ENCODE measurements around the gene AUTS2. TPM values are rescaled to one million over a fixed set of nuclear protein-coding genes. Genes with fewer than 3 reads are reported as not detected.

Gene AUTS2
- total and polyA plus RNA-seq, 2 experiments from 2014 or later, result 3.0 to 4.4 TPM

GRCh38 chr7:69939317-69939716 is 341.0 kb downstream of the AUTS2 start:
- no peak for DNase-seq
- 44 to 62% methylated on average over 1 of the region's 1 CpG for WGBS, 2 experiments (ENCODE audit: low coverage in 1 of 2, low lambda C conversion rate in 2 of 2, missing lambda C conversion rate in 2 of 2)

GRCh38 chr7:69941077-69941651 is 342.9 kb downstream of the AUTS2 start:
- no peak for TF ChIP-seq EZH2 (IDR thresholded peaks at IDR 0.05; ENCODE audit: insufficient read depth, poor library complexity, severe bottlenecking)
- TF ChIP-seq EZH2phosphoT487 (IDR thresholded peaks at IDR 0.05; ENCODE audit: insufficient read depth, low read depth), result no peak
- H3K79me2 ChIP-seq (ENCODE audit: insufficient read depth), result no peaks in the 10 kb centered on the region
- no peak overlapping the region for H3K4me2 ChIP-seq (ENCODE audit: unreplicated experiment)

More at GRCh38 chr7:69939317-69939716, 341.0 kb downstream of the AUTS2 start:
- Histone ChIP-seq H2AFZ (no peak overlapping the region), H3K9me3 (ENCODE audit: low read depth) (no peaks in the 10 kb centered on the region), H3K27me3 (replicated peaks; ENCODE audit: insufficient read depth) (no peaks in the 10 kb centered on the region), H3K9ac (no peak overlapping the region), H3K79me2 (ENCODE audit: insufficient read depth) (no peaks in the 10 kb centered on the region), H3K27ac (no peak overlapping the region), H4K20me1 (ENCODE audit: insufficient read depth) (no peaks in the 10 kb centered on the region), H3K4me3 (no peak overlapping the region), H3K4me2 (ENCODE audit: unreplicated experiment) (no peak overlapping the region), H3K36me3 (ENCODE audit: low read depth) (no peaks in the 10 kb centered on the region), H3K9me2 (ENCODE audit: insufficient read depth) (no peaks in the 10 kb centered on the region), H3K4me1 (ENCODE audit: insufficient read depth) (no peaks in the 10 kb centered on the region), H3F3A (ENCODE audit: insufficient read depth) (no peaks in the 10 kb centered on the region)
- in situ Hi-C loops (cut with MboI), result no loop called here
- no peak for TF ChIP-seq EZH2phosphoT487 (IDR thresholded peaks at IDR 0.05; ENCODE audit: insufficient read depth, low read depth)
- TF ChIP-seq EZH2 (IDR thresholded peaks at IDR 0.05; ENCODE audit: insufficient read depth, poor library complexity, severe bottlenecking), result no peak

GRCh38 chr7:69942573-69942972 is 344.3 kb downstream of the AUTS2 start:
- Histone ChIP-seq H3K9me2 (ENCODE audit: insufficient read depth) (no peaks in the 10 kb centered on the region), H3K36me3 (ENCODE audit: low read depth) (no peaks in the 10 kb centered on the region), H3K9ac (no peak overlapping the region), H3K27me3 (replicated peaks; ENCODE audit: insufficient read depth) (no peaks in the 10 kb centered on the region), H3K27ac (no peak overlapping the region), H3K4me1 (ENCODE audit: insufficient read depth) (no peaks in the 10 kb centered on the region), H3K4me3 (no peak overlapping the region), H4K20me1 (ENCODE audit: insufficient read depth) (no peaks in the 10 kb centered on the region), H2AFZ (no peak overlapping the region), H3F3A (ENCODE audit: insufficient read depth) (no peaks in the 10 kb centered on the region), H3K4me2 (ENCODE audit: unreplicated experiment) (no peak overlapping the region), H3K79me2 (ENCODE audit: insufficient read depth) (no peaks in the 10 kb centered on the region), H3K9me3 (ENCODE audit: low read depth) (no peaks in the 10 kb centered on the region)
- in situ Hi-C loops (cut with MboI), result no loop called here
- WGBS, 2 experiments (ENCODE audit: low coverage in 1 of 2, low lambda C conversion rate in 2 of 2, missing lambda C conversion rate in 2 of 2), result 72 to 73% methylated on average over 1 of the region's 1 CpG
- TF ChIP-seq EZH2phosphoT487 (IDR thresholded peaks at IDR 0.05; ENCODE audit: insufficient read depth, low read depth), result no peak
- TF ChIP-seq EZH2 (IDR thresholded peaks at IDR 0.05; ENCODE audit: insufficient read depth, poor library complexity, severe bottlenecking), result no peak
- no peak for DNase-seq

More at GRCh38 chr7:69941077-69941651, 342.9 kb downstream of the AUTS2 start:
- WGBS, 2 experiments (ENCODE audit: low coverage in 1 of 2, low lambda C conversion rate in 2 of 2, missing lambda C conversion rate in 2 of 2), result 68 to 70% methylated on average over 7 of the region's 7 CpGs
- H3K9ac ChIP-seq, result no peak overlapping the region
- no peak overlapping the region for H3K4me3 ChIP-seq
- H4K20me1 ChIP-seq (ENCODE audit: insufficient read depth), result no peaks in the 10 kb centered on the region
- no peak for DNase-seq
- in situ Hi-C loops (cut with MboI), result no loop called here
- H3K27ac ChIP-seq, result no peak overlapping the region
- no peak overlapping the region for H2AFZ ChIP-seq
- no peaks in the 10 kb centered on the region for H3K9me3 ChIP-seq (ENCODE audit: low read depth)
- H3K4me1 ChIP-seq (ENCODE audit: insufficient read depth), result no peaks in the 10 kb centered on the region
- no peaks in the 10 kb centered on the region for H3F3A ChIP-seq (ENCODE audit: insufficient read depth)
- H3K27me3 ChIP-seq (replicated peaks; ENCODE audit: insufficient read depth), result no peaks in the 10 kb centered on the region
- no peaks in the 10 kb centered on the region for H3K9me2 ChIP-seq (ENCODE audit: insufficient read depth)
- no peaks in the 10 kb centered on the region for H3K36me3 ChIP-seq (ENCODE audit: low read depth)

DNA sequence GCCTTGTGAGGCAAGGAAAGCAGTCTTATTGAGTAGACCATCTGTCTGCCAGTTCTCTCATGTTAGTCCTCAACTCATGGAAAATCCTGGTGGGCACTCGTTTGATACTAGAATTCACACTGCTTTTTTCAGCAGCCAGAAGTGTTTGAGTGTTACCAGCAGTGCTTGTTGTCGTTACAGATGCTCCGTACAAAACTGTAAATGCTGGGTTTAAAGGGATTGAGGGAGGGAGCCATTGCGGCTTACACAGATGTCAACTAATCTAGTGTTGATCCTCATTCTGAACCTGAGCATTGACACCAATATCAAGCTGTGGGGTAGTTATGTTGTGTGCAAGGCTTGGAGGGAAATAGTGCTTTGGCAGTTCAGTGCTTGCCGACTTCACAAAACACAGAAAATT is 348.6 kb downstream of the AUTS2 start:
- no peaks in the 10 kb centered on the region for H3K4me1 ChIP-seq (ENCODE audit: insufficient read depth)
- 80 to 81% methylated on average over 5 of the region's 5 CpGs for WGBS, 2 experiments (ENCODE audit: low coverage in 1 of 2, low lambda C conversion rate in 2 of 2, missing lambda C conversion rate in 2 of 2)
- in situ Hi-C loops (cut with MboI), result no loop called here
- H3K36me3 ChIP-seq (ENCODE audit: low read depth), result no peaks in the 10 kb centered on the region
- H4K20me1 ChIP-seq (ENCODE audit: insufficient read depth), result no peaks in the 10 kb centered on the region
- no peaks in the 10 kb centered on the region for H3K9me2 ChIP-seq (ENCODE audit: insufficient read depth)
- no peaks in the 10 kb centered on the region for H3K79me2 ChIP-seq (ENCODE audit: insufficient read depth)
- no peak overlapping the region for H3K4me3 ChIP-seq
- H3K9ac ChIP-seq, result no peak overlapping the region
- no peaks in the 10 kb centered on the region for H3F3A ChIP-seq (ENCODE audit: insufficient read depth)
- H3K4me2 ChIP-seq (ENCODE audit: unreplicated experiment), result no peak overlapping the region
- no peak for DNase-seq
- H3K27ac ChIP-seq, result no peak overlapping the region
- no peak overlapping the region for H2AFZ ChIP-seq
- H3K9me3 ChIP-seq (ENCODE audit: low read depth), result no peaks in the 10 kb centered on the region
- H3K27me3 ChIP-seq (replicated peaks; ENCODE audit: insufficient read depth), result no peaks in the 10 kb centered on the region
- TF ChIP-seq EZH2phosphoT487 (IDR thresholded peaks at IDR 0.05; ENCODE audit: insufficient read depth, low read depth) (no peak), EZH2 (IDR thresholded peaks at IDR 0.05; ENCODE audit: insufficient read depth, poor library complexity, severe bottlenecking) (no peak)

Measured in GM23248 (cell line).